ENCODE measurements around the gene HOXD12. TPM values are rescaled to one million over a fixed set of nuclear protein-coding genes. Genes with fewer than 3 reads are reported as not detected.

HOXD12 gene
- polyA plus RNA-seq, 1 donor from 2014 or later, result not detected

DNA sequence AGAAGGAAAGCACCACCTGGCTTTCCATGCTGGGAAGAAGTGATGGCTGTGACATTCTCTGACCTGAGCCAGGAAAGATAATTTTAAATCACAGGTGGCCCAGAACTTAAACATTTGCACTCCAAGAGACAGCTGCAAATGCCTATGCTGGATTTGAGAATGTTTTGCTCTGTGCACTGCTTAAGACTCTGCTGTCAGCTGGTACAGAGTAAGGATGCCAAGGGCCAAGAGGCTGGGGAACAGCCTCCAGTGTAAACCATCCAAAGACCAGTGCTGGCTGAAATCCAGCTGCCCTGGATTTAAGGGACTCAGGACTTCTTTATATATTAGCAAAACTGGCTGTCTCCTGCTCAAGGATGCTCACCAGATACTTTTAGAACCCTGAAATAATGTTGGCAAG lies 33.8 kb downstream of the HOXD12 start:
- no peaks in the 10 kb centered on the region for H3K79me2 ChIP-seq (replicated peaks; ENCODE audit: insufficient read depth, low read length)
- no peaks in the 10 kb centered on the region for H3F3A ChIP-seq (ENCODE audit: insufficient read depth, low read length, poor library complexity, severe bottlenecking)
- H3K4me2 ChIP-seq (ENCODE audit: low read length), result no peak overlapping the region
- no peaks in the 10 kb centered on the region for H3K9me3 ChIP-seq (ENCODE audit: low read length)
- no peaks in the 10 kb centered on the region for H4K20me1 ChIP-seq (ENCODE audit: insufficient read depth)
- H3K27me3 ChIP-seq (ENCODE audit: insufficient read depth, low read depth, low read length), result peaks cover 97% of the 10 kb centered on the region
- no peak overlapping the region for H3K27ac ChIP-seq (ENCODE audit: low read length)
- H3K9ac ChIP-seq (ENCODE audit: low read length), result no peak overlapping the region
- H3K4me3 ChIP-seq (ENCODE audit: low read length), result no peak overlapping the region
- H3K36me3 ChIP-seq (ENCODE audit: insufficient read depth, low read length), result no peaks in the 10 kb centered on the region
- no peaks in the 10 kb centered on the region for H3K9me2 ChIP-seq (ENCODE audit: insufficient read depth, low read length)
- TF ChIP-seq RAD21 (conservative IDR thresholded peaks at IDR 0.05) (no peak), SMC3 (conservative IDR thresholded peaks at IDR 0.05; ENCODE audit: poor library complexity) (no peak), POLR2AphosphoS5 (IDR thresholded peaks at IDR 0.05) (no peak), TAF1 (IDR thresholded peaks at IDR 0.05; ENCODE audit: low read depth) (no peak), EP300 (conservative IDR thresholded peaks at IDR 0.05; ENCODE audit: poor library complexity, severe bottlenecking) (no peak), EZH2 (IDR thresholded peaks at IDR 0.05; ENCODE audit: borderline replicate concordance, insufficient read depth, low read length, poor library complexity, severe bottlenecking) (no peak), MXI1 (conservative IDR thresholded peaks at IDR 0.05; ENCODE audit: poor library complexity, severe bottlenecking) (no peak)
- TF ChIP-seq, protein P1, sequence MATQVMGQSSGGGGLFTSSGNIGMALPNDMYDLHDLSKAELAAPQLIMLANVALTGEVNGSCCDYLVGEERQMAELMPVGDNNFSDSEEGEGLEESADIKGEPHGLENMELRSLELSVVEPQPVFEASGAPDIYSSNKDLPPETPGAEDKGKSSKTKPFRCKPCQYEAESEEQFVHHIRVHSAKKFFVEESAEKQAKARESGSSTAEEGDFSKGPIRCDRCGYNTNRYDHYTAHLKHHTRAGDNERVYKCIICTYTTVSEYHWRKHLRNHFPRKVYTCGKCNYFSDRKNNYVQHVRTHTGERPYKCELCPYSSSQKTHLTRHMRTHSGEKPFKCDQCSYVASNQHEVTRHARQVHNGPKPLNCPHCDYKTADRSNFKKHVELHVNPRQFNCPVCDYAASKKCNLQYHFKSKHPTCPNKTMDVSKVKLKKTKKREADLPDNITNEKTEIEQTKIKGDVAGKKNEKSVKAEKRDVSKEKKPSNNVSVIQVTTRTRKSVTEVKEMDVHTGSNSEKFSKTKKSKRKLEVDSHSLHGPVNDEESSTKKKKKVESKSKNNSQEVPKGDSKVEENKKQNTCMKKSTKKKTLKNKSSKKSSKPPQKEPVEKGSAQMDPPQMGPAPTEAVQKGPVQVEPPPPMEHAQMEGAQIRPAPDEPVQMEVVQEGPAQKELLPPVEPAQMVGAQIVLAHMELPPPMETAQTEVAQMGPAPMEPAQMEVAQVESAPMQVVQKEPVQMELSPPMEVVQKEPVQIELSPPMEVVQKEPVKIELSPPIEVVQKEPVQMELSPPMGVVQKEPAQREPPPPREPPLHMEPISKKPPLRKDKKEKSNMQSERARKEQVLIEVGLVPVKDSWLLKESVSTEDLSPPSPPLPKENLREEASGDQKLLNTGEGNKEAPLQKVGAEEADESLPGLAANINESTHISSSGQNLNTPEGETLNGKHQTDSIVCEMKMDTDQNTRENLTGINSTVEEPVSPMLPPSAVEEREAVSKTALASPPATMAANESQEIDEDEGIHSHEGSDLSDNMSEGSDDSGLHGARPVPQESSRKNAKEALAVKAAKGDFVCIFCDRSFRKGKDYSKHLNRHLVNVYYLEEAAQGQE (IDR thresholded peaks at IDR 0.05; ENCODE audit: borderline replicate concordance), result no peak
- TF ChIP-seq, protein P2, sequence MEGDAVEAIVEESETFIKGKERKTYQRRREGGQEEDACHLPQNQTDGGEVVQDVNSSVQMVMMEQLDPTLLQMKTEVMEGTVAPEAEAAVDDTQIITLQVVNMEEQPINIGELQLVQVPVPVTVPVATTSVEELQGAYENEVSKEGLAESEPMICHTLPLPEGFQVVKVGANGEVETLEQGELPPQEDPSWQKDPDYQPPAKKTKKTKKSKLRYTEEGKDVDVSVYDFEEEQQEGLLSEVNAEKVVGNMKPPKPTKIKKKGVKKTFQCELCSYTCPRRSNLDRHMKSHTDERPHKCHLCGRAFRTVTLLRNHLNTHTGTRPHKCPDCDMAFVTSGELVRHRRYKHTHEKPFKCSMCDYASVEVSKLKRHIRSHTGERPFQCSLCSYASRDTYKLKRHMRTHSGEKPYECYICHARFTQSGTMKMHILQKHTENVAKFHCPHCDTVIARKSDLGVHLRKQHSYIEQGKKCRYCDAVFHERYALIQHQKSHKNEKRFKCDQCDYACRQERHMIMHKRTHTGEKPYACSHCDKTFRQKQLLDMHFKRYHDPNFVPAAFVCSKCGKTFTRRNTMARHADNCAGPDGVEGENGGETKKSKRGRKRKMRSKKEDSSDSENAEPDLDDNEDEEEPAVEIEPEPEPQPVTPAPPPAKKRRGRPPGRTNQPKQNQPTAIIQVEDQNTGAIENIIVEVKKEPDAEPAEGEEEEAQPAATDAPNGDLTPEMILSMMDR (IDR thresholded peaks at IDR 0.05; ENCODE audit: poor library complexity, severe bottlenecking), result no peak
- H2AFZ ChIP-seq (ENCODE audit: low read depth, low read length), result no peak overlapping the region

DNA sequence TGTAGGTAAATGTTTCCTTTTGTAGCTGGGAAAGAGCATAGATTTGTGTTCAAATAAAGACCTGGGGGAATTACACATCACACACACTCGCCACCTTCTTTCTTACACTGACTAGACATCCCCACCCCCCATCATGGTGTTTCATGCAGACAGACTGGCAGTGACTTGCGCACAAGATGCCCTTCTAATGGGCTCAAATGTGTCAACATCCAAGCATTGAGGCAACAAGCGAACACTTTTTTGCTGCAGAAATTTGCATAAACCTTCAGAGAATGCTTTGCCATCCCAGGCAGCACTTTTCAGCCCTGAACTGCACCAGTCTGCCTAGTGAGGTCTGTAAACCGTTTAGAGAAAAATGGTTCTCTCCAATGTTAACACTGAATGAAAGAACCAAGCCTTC lies 34.4 kb downstream of the HOXD12 start:
- H3K27ac ChIP-seq (ENCODE audit: low read length), result no peak overlapping the region
- H3K9ac ChIP-seq (ENCODE audit: low read length), result no peak overlapping the region
- H4K20me1 ChIP-seq (ENCODE audit: insufficient read depth), result no peaks in the 10 kb centered on the region
- H3K9me3 ChIP-seq (ENCODE audit: low read length), result no peaks in the 10 kb centered on the region
- no peaks in the 10 kb centered on the region for H3K36me3 ChIP-seq (ENCODE audit: insufficient read depth, low read length)
- TF ChIP-seq SMC3 (conservative IDR thresholded peaks at IDR 0.05; ENCODE audit: poor library complexity), result no peak
- TF ChIP-seq, protein P1 (IDR thresholded peaks at IDR 0.05; ENCODE audit: borderline replicate concordance), result no peak
- no peak for TF ChIP-seq MXI1 (conservative IDR thresholded peaks at IDR 0.05; ENCODE audit: poor library complexity, severe bottlenecking)
- TF ChIP-seq TAF1 (IDR thresholded peaks at IDR 0.05; ENCODE audit: low read depth), result no peak
- TF ChIP-seq, protein P2 (IDR thresholded peaks at IDR 0.05; ENCODE audit: poor library complexity, severe bottlenecking), result no peak
- TF ChIP-seq EZH2 (IDR thresholded peaks at IDR 0.05; ENCODE audit: borderline replicate concordance, insufficient read depth, low read length, poor library complexity, severe bottlenecking), result no peak
- no peak for TF ChIP-seq RAD21 (conservative IDR thresholded peaks at IDR 0.05)
- TF ChIP-seq POLR2AphosphoS5 (IDR thresholded peaks at IDR 0.05), result no peak
- TF ChIP-seq EP300 (conservative IDR thresholded peaks at IDR 0.05; ENCODE audit: poor library complexity, severe bottlenecking), result no peak
- H3F3A ChIP-seq (ENCODE audit: insufficient read depth, low read length, poor library complexity, severe bottlenecking), result no peaks in the 10 kb centered on the region
- no peaks in the 10 kb centered on the region for H3K79me2 ChIP-seq (replicated peaks; ENCODE audit: insufficient read depth, low read length)
- peaks cover 97% of the 10 kb centered on the region for H3K27me3 ChIP-seq (ENCODE audit: insufficient read depth, low read depth, low read length)
- H2AFZ ChIP-seq (ENCODE audit: low read depth, low read length), result no peak overlapping the region
- no peak overlapping the region for H3K4me2 ChIP-seq (ENCODE audit: low read length)
- H3K4me3 ChIP-seq (ENCODE audit: low read length), result no peak overlapping the region
- H3K9me2 ChIP-seq (ENCODE audit: insufficient read depth, low read length), result no peaks in the 10 kb centered on the region

Measured in neural cell (in vitro differentiated cells).